PFSK-1 (cell line): Measurements from ENCODE around the gene GBE1.

Experiments used
- FOXP2 ChIP-seq: optimal IDR thresholded peaks from 2 replicates; pipeline ENCODE3; 2011; ENCODE audit warnings: borderline replicate concordance, control low read depth, inconsistent platforms; ENCODE audit not compliant: insufficient read depth; ENCODE audit errors: extremely low read length, extremely low read depth
- POLR2AphosphoS5 ChIP-seq: IDR thresholded peaks from 2 replicates; pipeline ENCODE4 v1.6.1; 2012; ENCODE audit warnings: low read depth, mild to moderate bottlenecking, control low read depth, low read length, moderate library complexity
- REST ChIP-seq, 2 experiments: IDR thresholded peaks; 2 replicates each; pipeline versions ENCODE4 v1.6.1 to v1.8.0; 2011 to 2012; ENCODE audit warnings: low read depth in 2 of 2, low read length in 2 of 2, control low read depth in 1 of 2, inconsistent platforms in 1 of 2, mild to moderate bottlenecking in 1 of 2, moderate library complexity in 1 of 2; ENCODE audit not compliant: insufficient read depth in 1 of 2
- SIN3A ChIP-seq: IDR thresholded peaks from 2 replicates; pipeline ENCODE4 v1.6.1; 2012; ENCODE audit warnings: mild to moderate bottlenecking, low read length, moderate library complexity, borderline replicate concordance; ENCODE audit not compliant: insufficient read depth
- TAF1 ChIP-seq: IDR thresholded peaks from 2 replicates; pipeline ENCODE4 v1.6.1; 2012; ENCODE audit warnings: low read length, control low read depth, borderline replicate concordance; ENCODE audit not compliant: insufficient read depth

- TF ChIP-seq POLR2AphosphoS5 (no peak), TAF1 (no peak), REST (IDR thresholded peaks at IDR 0.05; ENCODE audit: insufficient read depth in 1 of 2, low read depth in 2 of 2, low read length in 2 of 2) (no peak), SIN3A (no peak), FOXP2 (no peak)
Measured at GRCh38 chr3:81492040-81492439, 269.4 kb downstream of the GBE1 start.
